Bone marrow (tissue), 2 donors: Measurements from ENCODE around the gene NT5C3B.
A peak's percentile ranks its signal among the peaks of the same experiment; 100 is the strongest.
"Not testable (repeated sequence)": the region's sequence is repeated elsewhere in the genome, so short reads cannot be mapped to it uniquely, and the experiment has no call there.

Experiments
- DNase-seq, 2 donors: peaks; one replicate each; lab custom pipeline; 2025; lab: John Stamatoyannopoulos, UW

NT5C3B gene

DNA sequence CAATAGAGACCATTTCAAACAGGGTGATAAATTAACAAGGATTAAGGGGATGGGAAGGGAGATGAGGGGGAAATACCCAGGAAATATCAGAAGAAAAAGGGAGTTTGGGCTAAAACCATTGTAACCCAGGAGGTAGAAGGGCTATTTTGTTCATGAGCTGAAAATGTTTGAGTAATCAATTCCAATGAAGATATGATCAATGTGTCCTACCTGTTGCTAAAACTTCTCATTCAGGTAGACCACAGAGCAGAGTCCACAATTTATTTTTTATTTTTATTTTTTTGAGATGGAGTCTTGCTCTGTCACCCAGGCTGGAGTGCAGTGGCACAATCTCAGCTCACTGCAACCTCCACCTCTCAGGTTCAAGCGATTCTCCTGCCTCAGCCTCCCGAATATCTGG is 3.4 kb upstream of the NT5C3B start:
- not testable (repeated sequence) for DNase-seq

DNA sequence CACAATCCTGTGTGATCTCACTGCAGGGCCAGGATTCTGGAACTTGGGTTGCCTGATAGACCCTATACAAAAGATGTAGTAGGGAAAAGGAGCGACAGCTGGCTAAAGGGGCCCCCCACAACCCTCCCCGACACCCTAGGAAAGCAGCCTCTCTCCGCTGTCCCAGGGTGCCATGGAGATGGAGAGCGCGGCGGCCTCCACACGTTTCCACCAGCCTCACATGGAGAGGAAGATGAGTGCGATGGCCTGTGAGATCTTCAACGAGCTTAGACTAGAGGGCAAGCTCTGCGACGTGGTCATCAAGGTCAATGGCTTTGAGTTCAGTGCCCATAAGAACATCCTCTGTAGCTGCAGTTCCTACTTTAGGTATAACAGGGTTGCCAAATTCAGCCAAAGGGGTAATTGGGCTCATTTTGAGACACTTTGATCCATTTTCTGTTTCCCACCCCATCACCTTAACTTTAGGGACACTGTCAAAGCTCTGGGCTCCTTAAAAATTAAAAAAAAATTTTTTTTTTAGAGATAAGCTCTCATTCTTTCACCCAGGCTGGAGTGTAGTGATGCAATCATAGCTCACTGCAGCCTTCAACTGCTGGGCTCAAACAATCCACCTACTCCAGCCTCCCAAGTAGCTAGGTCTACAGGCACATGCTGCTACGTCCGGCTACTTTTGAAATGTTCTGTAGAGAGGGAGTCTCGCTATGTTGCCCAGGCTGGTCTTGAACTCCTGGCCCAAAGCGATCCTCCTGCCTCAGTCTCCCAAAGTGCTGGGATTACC is 1.9 kb upstream of the NT5C3B start, which contains the start of gene KLHL10:
KLHL10 (plus strand) TSS at position 65 of the 778 bp plus-strand sequence; CDS start at position 173, 108 bp downstream.
- no peak for DNase-seq

DNA sequence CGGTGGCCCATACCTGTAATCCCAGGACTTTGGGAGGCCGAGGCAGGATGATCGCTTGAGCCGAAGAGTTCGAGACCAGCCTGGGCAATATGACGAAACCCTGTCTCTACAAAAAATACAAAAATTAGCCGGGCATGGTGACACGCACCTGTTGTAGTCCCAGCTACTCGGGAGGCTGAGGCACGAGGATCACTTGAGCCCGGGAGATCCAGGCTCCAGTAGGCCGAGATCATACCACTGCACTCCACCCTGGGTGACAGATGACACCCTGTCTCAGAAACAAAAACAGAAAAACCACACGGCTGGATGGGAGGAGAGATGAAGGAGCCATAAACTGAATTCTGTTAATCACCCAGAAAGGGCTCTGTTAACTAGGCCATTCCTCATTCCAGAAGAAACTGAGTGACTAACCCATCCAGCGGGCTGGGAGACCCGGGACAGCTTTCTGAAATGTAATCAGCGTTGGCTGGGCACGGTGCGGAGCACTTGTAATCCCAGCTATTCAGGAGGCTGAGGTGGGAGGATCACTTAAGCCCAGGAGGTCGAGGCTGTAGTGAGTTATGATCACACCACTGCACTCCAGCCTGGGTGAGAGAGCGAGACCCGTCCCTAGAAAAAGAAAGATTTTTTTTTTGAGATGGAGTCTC is 641 bp upstream of the NT5C3B start:
- DNase-seq: no peak

DNA sequence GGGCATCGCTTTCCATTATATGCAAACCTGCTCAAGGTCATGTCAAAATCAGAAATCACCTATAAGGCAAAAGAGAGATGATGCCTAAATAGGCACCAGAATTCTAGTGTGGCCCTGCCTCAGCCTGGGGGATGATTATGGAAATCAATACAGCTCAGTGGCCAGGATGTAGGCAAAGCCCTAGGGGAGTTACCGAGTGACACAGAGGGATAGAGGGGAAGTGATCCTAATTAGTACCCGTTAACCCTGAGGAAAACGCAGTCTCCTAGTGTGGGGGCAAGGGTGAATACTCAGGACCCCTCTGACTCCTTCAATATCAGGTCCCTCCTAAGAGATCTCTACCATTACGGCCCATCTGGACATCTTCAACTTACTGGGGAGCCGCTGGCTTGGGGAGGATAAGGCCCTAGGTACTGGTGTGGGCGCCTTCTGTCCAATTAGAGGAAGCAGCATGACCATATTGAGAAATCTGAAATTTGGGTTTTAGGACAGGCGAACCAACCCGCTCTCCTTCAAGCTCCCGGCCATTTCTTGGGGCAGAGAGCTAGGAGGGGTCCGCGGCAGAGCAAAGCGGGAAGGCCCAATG is 725 bp downstream of the NT5C3B start:
- DNase-seq: no peak

DNA sequence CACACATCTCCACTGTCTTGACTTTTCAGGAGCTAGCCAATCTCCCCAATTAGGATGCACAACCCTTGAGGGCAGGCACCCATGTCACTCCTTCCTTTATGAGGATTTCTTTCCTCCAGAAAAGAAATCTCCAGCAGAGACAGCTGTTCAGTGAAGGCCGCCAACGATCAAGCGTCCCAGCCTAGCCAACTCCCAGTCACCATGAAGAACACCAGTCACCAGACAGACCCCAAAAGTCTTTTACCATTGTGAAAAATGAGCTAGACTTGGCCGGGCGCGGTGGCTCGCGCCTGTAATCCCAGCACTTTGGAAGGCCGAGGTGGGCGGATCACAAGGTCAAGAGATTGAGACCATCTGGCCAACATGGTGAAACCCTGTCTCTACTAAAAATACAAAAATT is 6.1 kb downstream of the NT5C3B start:
- DNase-seq: not testable (repeated sequence)

DNA sequence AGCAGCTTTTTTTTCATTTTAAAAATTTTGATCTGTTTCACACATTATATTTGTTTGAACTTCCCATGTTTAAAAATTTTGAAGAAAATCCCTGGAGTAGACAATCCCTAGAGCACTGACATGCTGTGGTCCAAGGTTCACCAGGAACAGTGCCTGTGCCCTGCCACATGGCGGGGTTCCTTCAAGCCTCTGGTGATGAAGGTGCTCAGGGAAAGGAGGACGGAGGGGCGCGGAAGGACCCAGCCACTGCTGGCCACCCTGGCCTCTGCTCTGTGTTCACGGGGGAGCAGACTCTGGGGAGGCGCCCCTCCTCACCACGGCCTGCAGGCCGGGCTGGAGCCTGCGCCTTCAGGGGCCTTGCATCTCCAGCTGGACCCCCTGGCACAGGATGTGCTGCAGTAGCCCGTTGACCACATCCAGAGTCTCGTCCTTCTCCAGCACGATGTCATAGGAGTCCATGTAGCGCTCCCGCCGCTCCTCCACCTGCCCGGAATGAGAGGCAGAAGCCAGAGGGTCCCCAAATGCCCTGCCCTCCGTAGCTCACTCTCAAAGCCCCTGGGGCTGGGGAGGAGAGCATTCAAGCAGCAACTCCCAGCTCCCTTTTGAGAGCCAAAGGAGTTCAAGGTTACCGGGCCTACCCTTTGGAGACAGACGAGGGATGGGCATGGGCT is 10.7 kb downstream of the NT5C3B start:
- DNase-seq: no peak

DNA sequence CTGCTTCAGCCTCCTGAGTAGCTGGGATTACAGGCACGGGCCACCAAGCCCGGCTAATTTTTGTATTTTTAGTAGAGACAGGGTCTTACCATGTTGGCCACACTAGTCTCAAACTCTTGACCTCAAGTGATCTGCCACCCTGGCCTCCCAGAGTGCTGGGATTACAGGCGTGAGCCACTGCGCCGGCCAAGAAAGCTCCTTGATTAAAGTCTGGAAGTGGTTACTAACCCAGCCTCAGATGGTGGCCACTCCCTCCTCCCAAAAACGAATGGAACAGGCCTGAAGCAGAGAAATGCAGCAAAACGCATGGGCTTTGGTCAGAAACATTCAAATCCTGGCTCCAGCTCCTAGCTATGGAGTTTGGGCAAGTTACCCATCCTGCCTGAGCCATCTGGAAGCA is 11.9 kb downstream of the NT5C3B start:
- DNase-seq: no peak

DNA sequence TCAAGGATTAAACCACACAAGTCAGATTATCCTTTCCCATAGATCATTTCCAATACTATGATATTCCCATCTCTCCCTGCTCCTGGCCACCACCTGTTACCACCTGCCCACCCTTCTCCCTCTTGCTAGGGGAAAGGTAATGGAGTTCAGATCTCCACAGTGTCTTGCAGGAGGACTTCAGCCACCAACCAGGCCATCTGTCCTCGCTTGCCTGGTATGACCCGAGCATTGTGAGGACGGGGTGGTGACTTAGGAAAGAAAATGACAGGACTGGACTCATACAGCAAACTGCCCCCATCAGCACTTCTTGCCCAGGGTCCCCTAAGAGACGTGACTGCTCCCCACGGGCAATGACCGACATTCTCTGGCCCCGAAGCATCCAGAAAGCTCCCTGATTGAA is 12.5 kb downstream of the NT5C3B start:
- no peak for DNase-seq

DNA sequence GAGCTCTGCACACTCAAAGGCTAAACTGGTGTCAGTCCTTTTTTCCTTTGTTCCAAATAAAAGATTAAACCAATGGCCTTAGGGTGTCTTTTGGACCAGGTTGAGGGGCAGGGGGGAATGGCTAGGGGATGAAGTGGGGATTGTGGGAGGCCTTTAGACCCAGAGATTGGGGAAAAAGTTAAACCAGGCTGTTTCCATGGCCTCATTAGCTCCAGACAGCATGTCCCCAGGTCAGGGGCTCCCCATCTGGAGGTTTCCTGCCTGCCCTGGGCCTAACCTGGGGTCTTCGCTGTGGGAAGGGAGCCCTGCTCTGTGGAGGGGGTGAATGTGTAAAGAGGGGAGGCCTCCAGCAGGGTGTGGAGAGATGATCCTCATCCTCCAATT is 12.9 kb downstream of the NT5C3B start:
- no peak for DNase-seq

DNA sequence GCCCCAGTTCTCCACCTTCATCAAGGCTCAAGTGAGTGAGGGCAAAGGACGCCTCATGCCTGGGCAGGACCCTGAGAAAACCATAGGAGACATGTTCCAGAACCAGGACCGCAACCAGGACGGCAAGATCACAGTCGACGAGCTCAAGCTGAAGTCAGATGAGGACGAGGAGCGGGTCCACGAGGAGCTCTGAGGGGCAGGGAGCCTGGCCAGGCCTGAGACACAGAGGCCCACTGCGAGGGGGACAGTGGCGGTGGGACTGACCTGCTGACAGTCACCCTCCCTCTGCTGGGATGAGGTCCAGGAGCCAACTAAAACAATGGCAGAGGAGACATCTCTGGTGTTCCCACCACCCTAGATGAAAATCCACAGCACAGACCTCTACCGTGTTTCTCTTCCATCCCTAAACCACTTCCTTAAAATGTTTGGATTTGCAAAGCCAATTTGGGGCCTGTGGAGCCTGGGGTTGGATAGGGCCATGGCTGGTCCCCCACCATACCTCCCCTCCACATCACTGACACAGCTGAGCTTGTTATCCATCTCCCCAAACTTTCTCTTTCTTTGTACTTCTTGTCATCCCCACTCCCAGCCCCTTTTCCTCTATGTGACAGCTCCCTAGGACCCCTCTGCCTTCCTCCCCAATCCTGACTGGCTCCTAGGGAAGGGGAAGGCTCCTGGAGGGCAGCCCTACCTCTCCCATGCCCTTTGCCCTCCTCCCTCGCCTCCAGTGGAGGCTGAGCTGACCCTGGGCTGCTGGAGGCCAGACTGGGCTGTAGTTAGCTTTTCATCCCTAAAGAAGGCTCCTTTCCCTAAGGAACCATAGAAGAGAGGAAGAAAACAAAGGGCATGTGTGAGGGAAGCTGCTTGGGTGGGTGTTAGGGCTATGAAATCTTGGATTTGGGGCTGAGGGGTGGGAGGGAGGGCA is 13.6 kb downstream of the NT5C3B start:
- no peak for DNase-seq

DNA sequence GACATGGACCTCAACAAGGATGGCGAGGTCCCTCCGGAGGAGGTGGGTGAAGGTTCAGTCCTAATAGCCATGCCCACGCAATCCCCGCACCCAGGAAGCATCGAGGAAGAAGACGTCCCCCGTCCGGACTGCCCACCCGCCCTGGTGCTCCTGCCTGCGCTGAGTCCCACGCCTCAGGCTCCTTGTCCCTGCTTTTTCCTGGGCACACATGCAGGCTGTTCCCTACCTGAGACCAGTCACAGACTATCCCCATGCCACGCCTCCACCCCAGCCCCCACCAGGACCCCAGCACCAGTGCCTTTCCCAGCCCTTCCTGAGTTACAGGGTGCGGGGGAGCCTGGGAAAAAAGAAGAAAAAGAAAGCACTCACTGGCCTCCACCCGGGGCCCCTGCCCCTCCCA is 14.3 kb downstream of the NT5C3B start:
- DNase-seq: no peak

DNA sequence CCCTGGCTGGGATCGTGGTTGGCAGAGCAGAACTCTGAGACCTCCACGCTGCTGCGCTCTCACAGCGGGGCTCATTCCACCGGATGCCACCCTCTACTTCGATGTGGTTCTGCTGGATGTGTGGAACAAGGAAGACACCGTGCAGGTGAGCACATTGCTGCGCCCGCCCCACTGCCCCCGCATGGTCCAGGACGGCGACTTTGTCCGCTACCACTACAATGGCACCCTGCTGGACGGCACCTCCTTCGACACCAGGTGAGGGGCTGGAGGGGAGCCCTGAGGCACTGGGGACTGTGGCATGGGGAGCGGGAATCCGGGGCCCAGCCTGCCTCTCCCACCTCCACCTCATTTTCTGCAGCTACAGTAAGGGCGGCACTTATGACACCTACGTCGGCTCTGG is 18.0 kb downstream of the NT5C3B start:
- no peak for DNase-seq

DNA sequence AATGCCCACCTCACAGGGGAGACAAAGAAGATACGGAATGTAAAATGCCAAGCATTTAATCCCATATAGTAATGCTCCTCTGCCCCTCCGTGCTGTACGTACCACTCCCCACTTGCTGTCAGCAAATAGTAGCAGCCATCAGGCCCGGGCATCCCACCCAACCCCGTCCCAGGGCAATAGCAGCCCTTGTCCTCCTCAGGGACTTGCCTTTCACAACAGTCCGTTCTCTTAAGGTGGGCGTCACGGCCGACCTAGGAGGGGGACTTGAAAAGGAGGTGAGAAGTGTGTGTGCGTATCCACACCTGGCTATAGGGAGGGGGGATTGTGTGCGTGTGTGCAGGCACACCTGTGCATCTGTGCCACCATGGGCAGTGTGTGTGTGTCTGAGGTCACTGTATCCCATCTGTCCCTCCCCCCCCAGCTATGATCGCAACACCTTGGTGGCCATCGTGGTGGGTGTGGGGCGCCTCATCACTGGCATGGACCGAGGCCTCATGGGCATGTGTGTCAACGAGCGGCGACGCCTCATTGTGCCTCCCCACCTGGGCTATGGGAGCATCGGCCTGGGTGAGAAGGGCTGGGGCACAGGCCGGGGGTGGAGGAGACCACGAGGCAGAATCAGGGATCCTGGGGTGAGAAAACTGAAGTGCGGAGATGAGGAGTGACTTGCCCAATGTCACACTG is 19.3 kb downstream of the NT5C3B start:
- no peak for DNase-seq

DNA sequence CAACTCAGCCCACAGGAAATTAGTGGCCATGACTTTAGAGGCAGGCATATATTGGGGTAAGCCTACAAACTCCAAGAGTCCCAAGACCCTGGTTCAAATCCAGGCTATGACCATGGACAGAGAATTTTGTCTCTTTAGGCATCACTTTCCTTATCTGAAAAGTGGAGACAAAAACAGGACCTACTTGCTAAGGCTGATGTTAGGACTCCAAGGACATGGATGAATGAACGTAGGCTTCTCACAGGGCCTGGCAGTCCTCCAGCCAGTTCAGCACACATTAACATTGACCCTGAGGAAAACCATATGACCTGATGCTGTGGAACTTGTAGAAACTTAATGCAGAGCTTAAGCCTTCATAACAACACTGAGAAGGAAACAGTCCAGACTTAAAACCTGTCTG is 21.8 kb downstream of the NT5C3B start:
- DNase-seq: no peak

DNA sequence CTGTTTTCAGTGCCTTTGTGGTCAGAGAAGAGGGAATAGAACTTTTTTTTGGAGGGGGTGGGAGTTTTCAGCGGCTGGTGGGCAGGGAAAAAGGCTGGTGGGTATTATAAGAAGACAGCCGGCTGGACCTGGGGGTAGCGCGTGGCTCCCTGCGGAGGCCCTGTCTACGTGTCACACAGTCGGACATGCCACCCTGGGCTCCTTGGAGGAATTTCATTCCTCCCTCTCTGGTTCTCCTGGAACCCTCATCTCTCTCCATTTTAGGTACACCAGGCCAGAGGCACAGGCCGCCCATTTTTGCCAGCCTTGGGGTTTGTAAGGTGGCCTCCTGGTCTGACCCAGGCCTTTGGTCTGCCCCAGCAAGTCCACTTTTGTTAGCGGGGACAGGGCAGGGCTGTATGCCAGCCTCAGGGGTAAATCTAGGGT is 22.3 kb downstream of the NT5C3B start:
- DNase-seq: no peak

DNA sequence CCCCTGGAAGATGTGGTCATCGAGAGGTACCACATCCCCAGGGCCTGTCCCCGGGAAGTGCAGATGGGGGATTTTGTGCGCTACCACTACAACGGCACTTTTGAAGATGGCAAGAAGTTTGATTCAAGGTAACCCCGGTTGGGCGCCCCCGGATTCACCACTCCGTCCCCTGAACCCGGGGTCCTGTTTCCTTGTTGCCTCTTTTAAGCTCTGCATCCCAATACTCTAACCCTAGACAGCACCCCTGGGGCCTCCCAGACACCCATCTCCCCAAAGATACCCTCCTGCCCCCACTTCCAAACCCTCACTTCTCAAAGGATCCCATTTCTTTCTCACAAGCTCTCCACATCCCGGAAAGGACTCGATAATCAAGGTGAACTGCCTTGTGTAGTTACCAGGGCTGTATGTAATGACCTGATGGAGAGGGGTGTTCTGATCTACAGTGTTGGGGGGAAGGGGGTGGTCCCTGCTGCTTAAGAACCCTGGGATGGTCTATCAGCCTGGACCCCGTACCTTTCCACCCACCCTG is 22.8 kb downstream of the NT5C3B start:
- DNase-seq: no peak

DNA sequence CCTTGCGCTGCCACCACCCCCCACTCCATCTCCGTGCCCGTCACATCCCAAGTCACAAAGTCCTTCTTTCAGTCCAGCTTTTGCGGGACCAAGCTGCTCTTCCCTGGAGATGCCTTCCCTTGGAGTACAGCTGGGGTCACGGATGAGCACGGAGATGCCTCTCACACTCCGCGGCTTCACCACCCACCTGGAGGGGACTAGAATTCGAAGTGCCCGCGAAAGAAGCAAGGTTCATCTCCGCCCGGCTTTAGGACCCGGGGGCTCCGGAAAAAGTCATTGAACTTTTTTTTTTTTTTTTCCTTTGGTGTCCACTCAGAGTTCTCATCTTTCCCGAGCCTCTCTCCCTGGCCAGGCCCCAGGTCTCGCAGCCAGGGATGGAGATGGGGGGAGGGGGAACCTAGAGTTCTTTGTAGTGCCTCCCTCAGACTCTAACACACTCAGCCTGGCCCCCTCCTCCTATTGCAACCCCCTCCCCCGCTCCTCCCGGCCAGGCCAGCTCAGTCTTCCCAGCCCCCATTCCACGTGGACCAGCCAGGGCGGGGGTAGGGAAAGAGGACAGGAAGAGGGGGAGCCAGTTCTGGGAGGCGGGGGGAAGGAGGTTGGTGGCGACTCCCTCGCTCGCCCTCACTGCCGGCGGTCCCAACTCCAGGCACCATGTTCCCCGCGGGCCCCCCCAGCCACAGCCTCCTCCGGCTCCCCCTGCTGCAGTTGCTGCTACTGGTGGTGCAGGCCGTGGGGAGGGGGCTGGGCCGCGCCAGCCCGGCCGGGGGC is 23.5 kb downstream of the NT5C3B start, which contains the start of gene FKBP10:
FKBP10 (plus strand) TSS at position 624 of the 771 bp plus-strand sequence; CDS start at position 655, 31 bp downstream.
- no peak for DNase-seq

DNA sequence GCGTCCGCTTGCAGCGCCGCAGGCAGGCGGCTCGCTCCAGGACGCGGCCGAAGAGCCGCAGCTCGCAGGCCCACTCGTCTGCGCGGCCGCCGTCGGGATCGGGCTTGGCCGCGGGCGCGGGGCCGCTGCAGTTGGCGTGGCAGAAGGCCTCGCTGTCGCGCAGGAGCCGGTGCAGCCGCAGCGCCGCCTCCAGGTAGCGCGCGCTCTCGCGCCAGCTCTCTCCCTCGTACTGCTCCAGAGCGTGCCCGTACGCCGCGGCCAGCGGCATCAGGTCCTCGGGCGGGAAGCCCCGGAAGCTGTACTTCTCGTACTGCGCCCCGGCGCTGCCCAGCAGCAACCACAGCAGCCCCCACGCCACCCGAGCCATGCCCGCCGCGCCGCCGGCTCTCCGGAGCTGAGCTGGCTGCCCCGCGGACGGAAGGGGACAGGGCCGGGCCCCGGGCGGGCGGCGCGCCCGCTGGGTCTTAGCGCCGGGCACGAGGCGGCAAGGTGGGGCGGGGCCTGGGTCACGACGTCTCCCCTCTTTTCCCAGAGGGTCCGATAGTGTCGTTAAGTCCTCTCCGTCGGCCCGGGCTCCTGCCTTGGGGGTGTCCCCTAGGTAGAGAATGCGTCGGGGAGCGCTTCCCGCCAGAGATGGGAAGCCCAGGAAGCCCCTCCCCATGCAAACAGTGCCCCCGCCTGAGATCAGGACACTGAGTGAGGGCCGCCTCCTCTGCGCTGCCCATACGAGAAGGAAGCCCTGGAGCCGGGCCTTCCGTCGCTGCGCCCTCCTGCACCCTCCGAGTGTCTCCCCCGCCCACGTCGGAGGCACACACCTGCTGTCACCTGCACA is 24.3 kb downstream of the NT5C3B start, which contains the start of gene P3H4:
P3H4 (minus strand) TSS at position 401 of the 832 bp plus-strand sequence; CDS start at position 367, 34 bp downstream.
- DNase-seq: peak; percentile 39 to 77
